ENCODE data around the gene FAM174A.
A peak's percentile ranks its signal among the peaks of the same experiment; 100 is the strongest.

Gene FAM174A

GRCh38 chr5:100520348-100520747 lies 14.8 kb upstream of the FAM174A start:
- ATAC-seq (ENCODE audit: low read depth): no peak
- no peak for TF ChIP-seq CTCF (IDR thresholded peaks at IDR 0.05; ENCODE audit: poor library complexity, severe bottlenecking)
- H3K27me3 ChIP-seq (ENCODE audit: insufficient read depth, poor library complexity, severe bottlenecking): no peaks in the 10 kb centered on the region
- H3K4me3 ChIP-seq (ENCODE audit: severe bottlenecking): no peak overlapping the region
- no peak overlapping the region for H3K27ac ChIP-seq (ENCODE audit: poor library complexity, severe bottlenecking)
- no peaks in the 10 kb centered on the region for H3K4me1 ChIP-seq (ENCODE audit: insufficient read depth, poor library complexity, severe bottlenecking)
- DNase-seq (ENCODE audit: low spot score): no peak
- no peaks in the 10 kb centered on the region for H3K36me3 ChIP-seq (ENCODE audit: low read depth)
- H3K9me3 ChIP-seq (ENCODE audit: severe bottlenecking): peaks cover 2% of the 10 kb centered on the region

GRCh38 chr5:100537946-100538345 lies 2.8 kb downstream of the FAM174A start:
- ATAC-seq (ENCODE audit: low read depth) (no peak), DNase-seq (ENCODE audit: low spot score) (no peak)
- Histone ChIP-seq H3K4me1 (ENCODE audit: insufficient read depth, poor library complexity, severe bottlenecking) (peaks cover 59% of the 10 kb centered on the region), H3K36me3 (ENCODE audit: low read depth) (no peaks in the 10 kb centered on the region), H3K9me3 (ENCODE audit: severe bottlenecking) (no peaks in the 10 kb centered on the region), H3K27ac (ENCODE audit: poor library complexity, severe bottlenecking) (no peak overlapping the region), H3K27me3 (ENCODE audit: insufficient read depth, poor library complexity, severe bottlenecking) (no peaks in the 10 kb centered on the region), H3K4me3 (ENCODE audit: severe bottlenecking) (no peak overlapping the region)
- TF ChIP-seq CTCF (IDR thresholded peaks at IDR 0.05; ENCODE audit: poor library complexity, severe bottlenecking): no peak

GRCh38 chr5:100539519-100539918 lies 4.3 kb downstream of the FAM174A start:
- Histone ChIP-seq H3K36me3 (ENCODE audit: low read depth) (no peaks in the 10 kb centered on the region), H3K4me3 (ENCODE audit: severe bottlenecking) (no peak overlapping the region), H3K9me3 (ENCODE audit: severe bottlenecking) (no peaks in the 10 kb centered on the region), H3K4me1 (ENCODE audit: insufficient read depth, poor library complexity, severe bottlenecking) (peaks cover 56% of the 10 kb centered on the region), H3K27me3 (ENCODE audit: insufficient read depth, poor library complexity, severe bottlenecking) (no peaks in the 10 kb centered on the region), H3K27ac (ENCODE audit: poor library complexity, severe bottlenecking) (peak overlapping the region; percentile 28)
- no peak for TF ChIP-seq CTCF (IDR thresholded peaks at IDR 0.05; ENCODE audit: poor library complexity, severe bottlenecking)
- peak; percentile 20; the same call in 1 of the 3 replicates for ATAC-seq (ENCODE audit: low read depth)
- DNase-seq (ENCODE audit: low spot score): no peak

- TF ChIP-seq CTCF (IDR thresholded peaks at IDR 0.05; ENCODE audit: poor library complexity, severe bottlenecking): no peak
- H3K9me3 ChIP-seq (ENCODE audit: severe bottlenecking): no peaks in the 10 kb centered on the region
- H3K4me3 ChIP-seq (ENCODE audit: severe bottlenecking): no peak overlapping the region
- no peaks in the 10 kb centered on the region for H3K27me3 ChIP-seq (ENCODE audit: insufficient read depth, poor library complexity, severe bottlenecking)
- DNase-seq (ENCODE audit: low spot score) (no peak), ATAC-seq (ENCODE audit: low read depth) (peak; percentile 56)
- peak overlapping the region; percentile 17 for H3K27ac ChIP-seq (ENCODE audit: poor library complexity, severe bottlenecking)
- H3K36me3 ChIP-seq (ENCODE audit: low read depth): no peaks in the 10 kb centered on the region
- peaks cover 46% of the 10 kb centered on the region for H3K4me1 ChIP-seq (ENCODE audit: insufficient read depth, poor library complexity, severe bottlenecking)
Measured at GRCh38 chr5:100542086-100542485, 6.9 kb downstream of the FAM174A start.

- no peaks in the 10 kb centered on the region for H3K36me3 ChIP-seq (ENCODE audit: low read depth)
- ATAC-seq (ENCODE audit: low read depth) (no peak), DNase-seq (ENCODE audit: low spot score) (no peak)
- H3K27ac ChIP-seq (ENCODE audit: poor library complexity, severe bottlenecking): no peak overlapping the region
- TF ChIP-seq CTCF (IDR thresholded peaks at IDR 0.05; ENCODE audit: poor library complexity, severe bottlenecking): no peak
- no peaks in the 10 kb centered on the region for H3K27me3 ChIP-seq (ENCODE audit: insufficient read depth, poor library complexity, severe bottlenecking)
- peaks cover 10% of the 10 kb centered on the region for H3K4me1 ChIP-seq (ENCODE audit: insufficient read depth, poor library complexity, severe bottlenecking)
- no peaks in the 10 kb centered on the region for H3K9me3 ChIP-seq (ENCODE audit: severe bottlenecking)
- no peak overlapping the region for H3K4me3 ChIP-seq (ENCODE audit: severe bottlenecking)
Measured at GRCh38 chr5:100546001-100546400, 10.8 kb downstream of the FAM174A start.
